NOMO-1 treated with DMSO at 0.1 percent for 48 hours (cell line): ENCODE results near the gene B3GALNT1.

Experiments
- DNase-seq: peaks from one replicate; lab custom pipeline; 2025; ENCODE audit not compliant: unreplicated experiment; lab: John Stamatoyannopoulos, UW

B3GALNT1 gene

GRCh38 chr3:161081633-161082032, 23.5 kb downstream of the B3GALNT1 start:
- DNase-seq, result peak; percentile 22

GRCh38 chr3:161073181-161073580, 32.0 kb downstream of the B3GALNT1 start:
- no peak for DNase-seq

GRCh38 chr3:161072751-161073150, 32.4 kb downstream of the B3GALNT1 start:
- no peak for DNase-seq

GRCh38 chr3:161072211-161072621, 32.9 kb downstream of the B3GALNT1 start:
- no peak for DNase-seq

- DNase-seq, result peak; percentile 58
Measured at GRCh38 chr3:161070980-161071663, 34.0 kb downstream of the B3GALNT1 start.

- DNase-seq, result no peak
Measured at GRCh38 chr3:161070252-161070930, 34.8 kb downstream of the B3GALNT1 start.

GRCh38 chr3:161069511-161070251, 35.5 kb downstream of the B3GALNT1 start:
- peak; percentile 99 for DNase-seq

- DNase-seq, result no peak
Measured at GRCh38 chr3:161067335-161067734, 37.8 kb downstream of the B3GALNT1 start.

- no peak for DNase-seq
Measured at GRCh38 chr3:161066930-161067329, 38.2 kb downstream of the B3GALNT1 start.

- peak; percentile 21 for DNase-seq
Measured at GRCh38 chr3:161064413-161064812, 40.7 kb downstream of the B3GALNT1 start.

- no peak for DNase-seq
Measured at GRCh38 chr3:161054860-161055604, 50.1 kb downstream of the B3GALNT1 start.

- DNase-seq, result no peak
Measured at GRCh38 chr3:161051856-161052255, 53.3 kb downstream of the B3GALNT1 start.

GRCh38 chr3:161050935-161051334, 54.2 kb downstream of the B3GALNT1 start:
- peak; percentile 49 for DNase-seq

GRCh38 chr3:161049683-161050248, 55.4 kb downstream of the B3GALNT1 start:
- DNase-seq, result no peak

- no peak for DNase-seq
Measured at GRCh38 chr3:161043336-161044035, 61.7 kb downstream of the B3GALNT1 start.

- DNase-seq, result no peak
Measured at GRCh38 chr3:161042023-161042501, 63.1 kb downstream of the B3GALNT1 start.

- no peak for DNase-seq
Measured at GRCh38 chr3:161038725-161039124, 66.4 kb downstream of the B3GALNT1 start.

- DNase-seq, result peak; percentile 99
Measured at GRCh38 chr3:161035711-161036110, 69.4 kb downstream of the B3GALNT1 start.

- peak; percentile 87 for DNase-seq
Measured at GRCh38 chr3:161034913-161035550, 70.1 kb downstream of the B3GALNT1 start.
